ENCODE results near the gene TMC2. TPM values are rescaled to one million over a fixed set of nuclear protein-coding genes. Genes with fewer than 3 reads are reported as not detected.

The TMC2 gene
- total RNA-seq, 2 experiments from 2014 or later = not detected

GRCh38 chr20:2643708-2644107 is 107.3 kb downstream of the TMC2 start:
- H3K27me3 Mint-ChIP-seq = no peaks in the 10 kb centered on the region
- no peak overlapping the region for H3K4me3 Mint-ChIP-seq
- no peak overlapping the region for H3K27ac Mint-ChIP-seq
- H3K9me3 Mint-ChIP-seq = peaks cover 2% of the 10 kb centered on the region
- intact Hi-C loops (cut with micrococcal nuclease) = no loop called here
- H3K36me3 Mint-ChIP-seq = peaks cover 4% of the 10 kb centered on the region
- H3K4me1 Mint-ChIP-seq (ENCODE audit: low read depth) = no peaks in the 10 kb centered on the region
- no peak for DNase-seq
- ChIA-PET POLR2A (no interaction called here), CTCF (interaction anchor here (0.9 to 3.0 kb wide), 3 partner anchors 21 to 122 kb away, joined by 3 to 16 read pairs (median 3); partner anchors contain the start of gene IDH3B)

DNA sequence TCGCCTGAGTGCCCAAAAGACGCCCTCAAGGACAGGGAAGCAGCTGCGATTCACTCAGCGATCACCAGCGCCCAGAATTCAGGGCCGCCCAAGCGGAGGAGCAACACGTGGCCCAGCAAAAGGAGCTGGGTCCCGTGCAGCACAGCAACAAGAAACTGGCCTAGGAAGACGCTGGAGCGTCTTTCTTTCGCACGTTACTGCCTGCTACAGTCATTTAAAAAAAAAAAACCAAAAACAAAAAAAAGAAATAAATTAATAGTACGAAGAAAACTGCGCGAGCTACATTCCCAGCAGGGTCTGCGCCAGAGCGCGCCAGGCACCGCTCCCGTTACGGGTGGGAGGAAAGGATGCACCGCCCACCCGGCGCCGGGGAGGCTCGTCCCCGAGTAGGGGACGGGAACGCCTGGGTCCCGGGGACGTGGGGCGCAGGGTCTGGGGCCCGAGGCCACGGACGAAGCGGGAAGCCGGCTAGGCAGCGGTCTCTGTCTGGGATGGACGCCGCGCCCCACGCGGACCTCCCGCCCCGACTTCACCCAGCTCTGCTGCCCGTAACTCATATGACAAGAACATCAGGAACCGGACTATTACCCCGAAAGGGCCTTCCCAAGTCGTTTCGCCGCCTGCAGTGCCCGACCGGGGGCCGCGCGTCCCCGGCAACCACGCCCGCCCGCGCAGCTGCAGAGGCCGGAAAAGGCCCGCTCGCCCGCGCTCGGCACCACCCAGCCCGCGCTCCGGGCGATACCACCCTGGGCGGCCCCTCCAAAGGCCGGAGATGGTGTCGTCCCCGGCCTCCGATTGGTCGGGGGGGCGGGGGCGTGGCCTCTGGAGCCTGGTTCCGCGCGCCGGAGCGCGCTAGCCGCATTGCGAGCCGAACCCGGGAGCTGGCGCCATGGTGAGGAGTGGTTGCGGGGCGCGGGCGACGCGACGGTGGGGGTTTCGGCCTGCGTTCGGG is 115.7 kb downstream of the TMC2 start, which contains the start of gene NOP56:
Gene NOP56 (plus strand): TSS at position 861 of the 952 bp plus-strand sequence. CDS start 29 bp downstream, at position 890.
- CTCF ChIA-PET = interaction anchor here (0.8 to 4.0 kb wide), 11 partner anchors 21 to 349 kb away, joined by 3 to 26 read pairs (median 3); no protein-coding TSS in a partner anchor
- Mint-ChIP-seq H3K9me3 (no peaks in the 10 kb centered on the region), H3K36me3 (peaks cover 50% of the 10 kb centered on the region), H3K27ac (peak within 1 kb of the TSS; percentile 93), H3K27me3 (no peaks in the 10 kb centered on the region), H3K4me1 (ENCODE audit: low read depth) (peaks cover 49% of the 10 kb centered on the region), H3K4me3 (peak within 1 kb of the TSS; percentile 90)
- intact Hi-C loops (cut with micrococcal nuclease) = loop anchor here (1.0 to 5.0 kb wide), 4 partner anchors 12 to 181 kb away; partner anchors contain the start of genes IDH3B, SNRPB and ZNF343
- DNase-seq = peak; percentile 95
- POLR2A ChIA-PET = interaction anchor here (0.8 to 5.6 kb wide), 19 partner anchors 9 to 551 kb away, joined by 3 to 68 read pairs (median 4); partner anchors contain the start of genes IDH3B and SNRPB

GRCh38 chr20:2652724-2653555 is 116.6 kb downstream of the TMC2 start:
- DNase-seq = no peak
- no peaks in the 10 kb centered on the region for H3K27me3 Mint-ChIP-seq
- H3K9me3 Mint-ChIP-seq = no peaks in the 10 kb centered on the region
- peak overlapping the region; percentile 89 for H3K27ac Mint-ChIP-seq
- peaks cover 59% of the 10 kb centered on the region for H3K36me3 Mint-ChIP-seq
- ChIA-PET POLR2A (interaction anchor here (0.7 to 5.6 kb wide), 15 partner anchors 12 to 550 kb away, joined by 3 to 68 read pairs (median 4); partner anchors contain the start of genes IDH3B and SNRPB), CTCF (interaction anchor here (0.6 to 2.2 kb wide), 6 partner anchors 20 to 131 kb away, joined by 3 to 8 read pairs (median 4); no protein-coding TSS in a partner anchor)
- H3K4me3 Mint-ChIP-seq = peak overlapping the region; percentile 90
- H3K4me1 Mint-ChIP-seq (ENCODE audit: low read depth) = peaks cover 49% of the 10 kb centered on the region
- intact Hi-C loops (cut with micrococcal nuclease) = loop anchor here (1.0 to 5.0 kb wide), 4 partner anchors 11 to 182 kb away; partner anchors contain the start of genes IDH3B, SNRPB and ZNF343

GRCh38 chr20:2653556-2654383 is 117.4 kb downstream of the TMC2 start:
- peaks cover 54% of the 10 kb centered on the region for H3K4me1 Mint-ChIP-seq (ENCODE audit: low read depth)
- POLR2A ChIA-PET = interaction anchor here (0.7 to 5.6 kb wide), 7 partner anchors 11 to 550 kb away, joined by 3 to 68 read pairs (median 5); partner anchors contain the start of genes IDH3B and SNRPB
- no peak for DNase-seq
- no peaks in the 10 kb centered on the region for H3K9me3 Mint-ChIP-seq
- peaks cover 66% of the 10 kb centered on the region for H3K36me3 Mint-ChIP-seq
- H3K27ac Mint-ChIP-seq = peak overlapping the region; percentile 89
- intact Hi-C loops (cut with micrococcal nuclease) = loop anchor here (2.0 to 5.0 kb wide), 3 partner anchors 131 to 183 kb away; partner anchors contain the start of genes SNRPB and ZNF343
- CTCF ChIA-PET = interaction anchor here (0.6 to 1.3 kb wide), 2 partner anchors 34 to 66 kb away, joined by 4 to 5 read pairs; no protein-coding TSS in a partner anchor
- no peaks in the 10 kb centered on the region for H3K27me3 Mint-ChIP-seq
- H3K4me3 Mint-ChIP-seq = peak overlapping the region; percentile 90

DNA sequence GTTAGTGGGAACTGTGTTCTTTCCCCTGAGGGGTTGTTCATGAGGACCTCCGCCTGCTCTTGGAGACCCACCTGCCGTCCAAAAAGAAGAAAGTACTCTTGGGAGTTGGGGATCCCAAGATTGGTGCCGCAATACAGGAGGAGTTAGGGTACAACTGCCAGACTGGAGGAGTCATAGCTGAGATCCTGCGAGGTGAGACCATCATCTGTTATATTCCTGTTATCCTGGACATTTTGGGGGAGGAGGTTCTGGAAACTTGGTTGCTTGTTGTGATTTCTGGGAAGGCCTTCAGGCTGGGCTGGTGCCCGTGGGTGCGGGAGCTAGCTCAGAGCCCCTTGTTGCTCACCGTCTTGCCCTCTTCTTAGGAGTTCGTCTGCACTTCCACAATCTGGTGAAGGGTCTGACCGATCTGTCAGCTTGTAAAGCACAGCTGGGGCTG is 118.0 kb downstream of the TMC2 start:
- ChIA-PET CTCF (interaction anchor here (0.6 kb wide), 1 partner anchor 28 kb away, joined by 3 read pairs; no protein-coding TSS in a partner anchor), POLR2A (interaction anchor here (1.0 to 5.6 kb wide), 2 partner anchors 10 to 195 kb away, joined by 3 to 68 read pairs; partner anchors contain the start of gene IDH3B)
- Mint-ChIP-seq H3K36me3 (peaks cover 70% of the 10 kb centered on the region), H3K27me3 (no peaks in the 10 kb centered on the region), H3K4me3 (peak overlapping the region; percentile 90), H3K27ac (peak overlapping the region; percentile 89), H3K9me3 (no peaks in the 10 kb centered on the region), H3K4me1 (ENCODE audit: low read depth) (peaks cover 58% of the 10 kb centered on the region)
- intact Hi-C loops (cut with micrococcal nuclease) = loop anchor here (5.0 kb wide), 2 partner anchors 132 to 147 kb away; partner anchors contain the start of gene ZNF343
- DNase-seq = no peak

- no peaks in the 10 kb centered on the region for H3K27me3 Mint-ChIP-seq
- intact Hi-C loops (cut with micrococcal nuclease) = loop anchor here (5.0 kb wide), 2 partner anchors 133 to 148 kb away; partner anchors contain the start of gene ZNF343
- H3K9me3 Mint-ChIP-seq = no peaks in the 10 kb centered on the region
- DNase-seq = no peak
- H3K36me3 Mint-ChIP-seq = peaks cover 74% of the 10 kb centered on the region
- POLR2A ChIA-PET = interaction anchor here (1.0 to 5.6 kb wide), 2 partner anchors 10 to 195 kb away, joined by 3 to 68 read pairs; partner anchors contain the start of gene IDH3B
- peak overlapping the region; percentile 90 for H3K4me3 Mint-ChIP-seq
- peak overlapping the region; percentile 89 for H3K27ac Mint-ChIP-seq
- H3K4me1 Mint-ChIP-seq (ENCODE audit: low read depth) = peaks cover 54% of the 10 kb centered on the region
- CTCF ChIA-PET = interaction anchor here (0.6 kb wide), 1 partner anchor 29 kb away, joined by 3 read pairs; no protein-coding TSS in a partner anchor
Measured at GRCh38 chr20:2654831-2655230, 118.5 kb downstream of the TMC2 start.

DNA sequence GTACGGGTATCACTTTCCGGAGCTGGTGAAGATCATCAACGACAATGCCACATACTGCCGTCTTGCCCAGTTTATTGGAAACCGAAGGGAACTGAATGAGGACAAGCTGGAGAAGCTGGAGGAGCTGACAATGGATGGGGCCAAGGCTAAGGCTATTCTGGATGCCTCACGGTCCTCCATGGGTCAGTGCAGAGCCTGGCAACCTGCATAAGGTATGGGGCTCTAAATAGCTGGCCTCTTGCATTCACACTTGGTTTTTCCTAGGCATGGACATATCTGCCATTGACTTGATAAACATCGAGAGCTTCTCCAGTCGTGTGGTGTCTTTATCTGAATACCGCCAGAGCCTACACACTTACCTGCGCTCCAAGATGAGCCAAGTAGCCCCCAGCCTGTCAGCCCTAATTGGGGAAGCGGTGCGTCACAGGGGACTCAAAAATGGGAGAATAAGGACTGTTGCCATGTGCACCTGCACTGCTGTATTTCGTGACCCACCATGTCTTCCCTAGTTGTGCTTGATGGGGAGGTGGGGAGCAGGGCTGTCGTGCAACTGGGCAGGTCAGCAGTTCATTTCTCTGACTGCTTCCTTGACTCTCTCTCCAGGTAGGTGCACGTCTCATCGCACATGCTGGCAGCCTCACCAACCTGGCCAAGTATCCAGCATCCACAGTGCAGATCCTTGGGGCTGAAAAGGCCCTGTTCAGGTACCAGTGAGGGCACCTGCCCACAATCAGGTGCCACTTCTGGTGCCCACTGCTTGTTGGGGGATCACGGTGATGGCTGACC is 119.2 kb downstream of the TMC2 start:
- Mint-ChIP-seq H3K36me3 (peaks cover 72% of the 10 kb centered on the region), H3K27me3 (no peaks in the 10 kb centered on the region), H3K27ac (peak overlapping the region; percentile 89), H3K9me3 (no peaks in the 10 kb centered on the region), H3K4me1 (ENCODE audit: low read depth) (peaks cover 47% of the 10 kb centered on the region), H3K4me3 (peak overlapping the region; percentile 90)
- no peak for DNase-seq
- POLR2A ChIA-PET = interaction anchor here (0.9 to 5.6 kb wide), 2 partner anchors 9 to 74 kb away, joined by 3 to 68 read pairs; partner anchors contain the start of gene IDH3B
- CTCF ChIA-PET = interaction anchor here (0.6 kb wide), 1 partner anchor 29 kb away, joined by 3 read pairs; no protein-coding TSS in a partner anchor
- intact Hi-C loops (cut with micrococcal nuclease) = no loop called here

- ChIA-PET POLR2A (interaction anchor here (5.6 kb wide), 1 partner anchor 8 kb away, joined by 68 read pairs; the partner anchor contains the start of gene IDH3B), CTCF (no interaction called here)
- no peaks in the 10 kb centered on the region for H3K9me3 Mint-ChIP-seq
- peaks cover 45% of the 10 kb centered on the region for H3K4me1 Mint-ChIP-seq (ENCODE audit: low read depth)
- intact Hi-C loops (cut with micrococcal nuclease) = no loop called here
- peaks cover 78% of the 10 kb centered on the region for H3K36me3 Mint-ChIP-seq
- peak overlapping the region; percentile 19 for H3K27ac Mint-ChIP-seq
- DNase-seq = no peak
- H3K27me3 Mint-ChIP-seq = no peaks in the 10 kb centered on the region
- no peak overlapping the region for H3K4me3 Mint-ChIP-seq
Measured at GRCh38 chr20:2656471-2657117, 120.2 kb downstream of the TMC2 start.

GRCh38 chr20:2657241-2657640 is 120.9 kb downstream of the TMC2 start:
- no peak for DNase-seq
- H3K4me1 Mint-ChIP-seq (ENCODE audit: low read depth) = peaks cover 50% of the 10 kb centered on the region
- H3K27me3 Mint-ChIP-seq = no peaks in the 10 kb centered on the region
- H3K27ac Mint-ChIP-seq = peak overlapping the region; percentile 19
- CTCF ChIA-PET = no interaction called here
- H3K36me3 Mint-ChIP-seq = peaks cover 82% of the 10 kb centered on the region
- intact Hi-C loops (cut with micrococcal nuclease) = no loop called here
- H3K4me3 Mint-ChIP-seq = no peak overlapping the region
- H3K9me3 Mint-ChIP-seq = no peaks in the 10 kb centered on the region
- POLR2A ChIA-PET = no interaction called here
